ENCODE data around the gene TECPR1. TPM values are rescaled to one million over a fixed set of nuclear protein-coding genes. Genes with fewer than 3 reads are reported as not detected.
A peak's percentile ranks its signal among the peaks of the same experiment; 100 is the strongest.

Gene TECPR1
- total RNA-seq, 1 experiment from 2014 or later, result 10.5 TPM

DNA sequence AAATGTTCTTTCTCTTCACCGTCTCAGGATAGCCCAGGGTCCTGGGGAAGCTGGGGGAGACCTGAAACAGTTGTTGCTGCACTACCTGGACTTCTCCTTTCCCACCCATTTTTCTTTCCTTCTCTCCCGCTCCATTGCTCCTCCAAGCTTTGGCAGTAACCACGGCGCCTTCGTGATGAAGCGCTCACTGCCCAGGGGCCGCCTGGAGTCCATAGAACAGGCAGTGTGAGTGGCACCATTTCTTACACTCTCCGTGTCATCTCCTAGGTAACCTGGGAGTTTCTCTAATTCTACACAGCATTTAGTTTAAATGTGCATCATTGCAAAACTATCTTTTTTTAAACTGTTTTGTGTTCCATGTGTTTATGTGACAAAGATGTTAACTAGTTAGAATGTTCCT lies 81.1 kb downstream of the TECPR1 start:
- no peak for DNase-seq (ENCODE audit: extremely low read depth, low read depth)

DNA sequence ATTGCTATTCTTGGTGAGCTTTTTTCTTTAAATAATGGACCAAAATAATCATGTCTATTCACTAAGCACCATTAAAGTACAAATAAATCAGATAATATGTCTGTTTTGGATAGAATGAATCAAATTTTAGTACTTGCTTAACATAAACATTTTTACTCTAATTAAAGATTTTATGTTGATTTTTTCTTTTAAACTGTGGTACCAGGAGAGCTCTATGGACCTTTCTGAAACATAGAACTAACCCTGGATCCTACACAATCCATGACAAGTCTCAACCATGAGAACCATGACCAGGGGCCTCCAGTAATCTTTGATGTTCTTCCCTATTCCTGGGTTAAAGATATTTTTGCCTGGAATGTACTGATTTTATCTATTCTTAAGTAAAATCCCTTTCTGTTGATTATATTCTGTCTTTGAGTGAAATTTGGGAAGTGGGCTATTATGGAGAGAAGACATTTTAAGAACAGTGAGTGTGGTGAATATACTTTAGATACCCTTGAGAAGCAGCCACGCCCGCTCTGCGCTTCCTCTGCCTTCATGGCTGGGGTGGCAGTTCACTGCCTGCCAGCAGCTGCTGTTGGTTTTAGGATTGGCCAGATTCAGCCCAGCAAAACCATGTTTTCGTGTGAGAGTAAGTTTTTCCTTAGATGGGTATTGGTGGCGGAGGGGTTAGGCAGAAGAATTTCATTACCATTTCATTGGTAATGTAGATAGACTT lies 83.0 kb downstream of the TECPR1 start:
- no peak for DNase-seq (ENCODE audit: extremely low read depth, low read depth)

DNA sequence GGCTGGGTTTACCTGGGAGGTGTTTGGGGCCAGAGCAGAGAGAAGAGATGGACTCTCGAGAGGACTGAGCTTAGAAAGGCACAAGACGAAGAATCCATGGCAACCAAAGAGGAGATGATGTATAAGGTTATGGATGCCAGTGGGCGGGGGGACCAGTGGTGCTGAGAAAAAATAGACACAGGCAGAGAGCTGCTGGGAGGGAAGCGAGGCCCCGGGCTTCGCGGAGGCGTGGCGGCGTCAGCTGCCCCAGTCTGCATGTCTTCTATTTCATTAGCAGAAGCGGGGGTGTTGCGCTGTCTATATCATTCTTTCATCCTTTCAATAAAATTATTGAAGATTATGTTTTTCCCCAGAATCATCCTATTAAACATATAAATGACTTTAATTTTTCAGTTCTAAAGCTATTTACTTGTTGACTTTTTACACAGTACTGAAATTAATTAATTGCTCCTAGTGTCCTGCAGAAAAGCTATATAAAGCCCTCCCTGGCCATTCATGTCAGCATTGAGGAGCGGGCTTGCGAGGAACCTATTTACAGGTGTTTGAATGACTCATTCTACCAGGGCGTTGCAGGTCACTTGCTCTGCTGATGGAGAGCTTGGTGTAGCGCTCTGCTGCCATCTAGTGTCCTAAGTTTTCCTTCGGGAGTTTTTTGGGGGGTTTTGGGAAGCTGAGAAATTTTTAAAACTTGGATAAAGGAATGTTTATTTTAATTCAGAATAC lies 83.7 kb downstream of the TECPR1 start:
- DNase-seq (ENCODE audit: extremely low read depth, low read depth), result peak; percentile 54

DNA sequence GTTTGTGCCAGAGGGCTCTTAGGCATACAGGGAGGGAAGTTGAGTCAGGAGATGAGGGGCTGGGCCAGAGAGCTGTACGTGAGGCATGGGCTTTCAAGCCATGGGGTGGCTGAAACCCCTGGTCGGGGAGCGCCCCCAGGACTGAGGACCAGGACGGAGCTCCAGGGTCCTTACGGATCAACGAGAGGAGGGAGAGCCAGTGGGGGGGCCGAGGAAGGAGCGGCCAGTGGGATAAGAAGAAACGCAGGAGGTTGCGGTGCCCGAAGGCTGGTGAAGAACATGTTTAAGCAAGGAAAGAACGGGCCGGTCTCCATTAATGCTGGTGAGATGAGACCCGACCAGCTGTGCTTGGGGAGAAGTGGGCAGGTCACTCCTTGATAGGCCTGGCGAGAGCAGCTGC lies 84.4 kb downstream of the TECPR1 start:
- DNase-seq (ENCODE audit: extremely low read depth, low read depth), result no peak

DNA sequence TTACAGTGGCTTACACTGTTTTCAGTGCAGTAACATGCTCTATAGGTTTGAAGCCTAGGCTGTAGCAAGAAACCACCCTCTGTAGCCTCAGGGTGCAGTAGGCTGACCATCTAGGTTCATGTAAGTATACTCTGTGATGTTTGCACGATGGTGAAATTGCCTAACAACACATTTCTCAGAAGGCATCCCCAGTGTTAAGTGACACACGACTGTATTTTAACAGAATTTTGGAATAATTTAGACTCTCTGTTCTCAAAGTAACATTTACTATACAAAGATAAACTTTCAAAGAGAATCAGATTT lies 85.4 kb downstream of the TECPR1 start:
- DNase-seq (ENCODE audit: extremely low read depth, low read depth), result no peak

DNA sequence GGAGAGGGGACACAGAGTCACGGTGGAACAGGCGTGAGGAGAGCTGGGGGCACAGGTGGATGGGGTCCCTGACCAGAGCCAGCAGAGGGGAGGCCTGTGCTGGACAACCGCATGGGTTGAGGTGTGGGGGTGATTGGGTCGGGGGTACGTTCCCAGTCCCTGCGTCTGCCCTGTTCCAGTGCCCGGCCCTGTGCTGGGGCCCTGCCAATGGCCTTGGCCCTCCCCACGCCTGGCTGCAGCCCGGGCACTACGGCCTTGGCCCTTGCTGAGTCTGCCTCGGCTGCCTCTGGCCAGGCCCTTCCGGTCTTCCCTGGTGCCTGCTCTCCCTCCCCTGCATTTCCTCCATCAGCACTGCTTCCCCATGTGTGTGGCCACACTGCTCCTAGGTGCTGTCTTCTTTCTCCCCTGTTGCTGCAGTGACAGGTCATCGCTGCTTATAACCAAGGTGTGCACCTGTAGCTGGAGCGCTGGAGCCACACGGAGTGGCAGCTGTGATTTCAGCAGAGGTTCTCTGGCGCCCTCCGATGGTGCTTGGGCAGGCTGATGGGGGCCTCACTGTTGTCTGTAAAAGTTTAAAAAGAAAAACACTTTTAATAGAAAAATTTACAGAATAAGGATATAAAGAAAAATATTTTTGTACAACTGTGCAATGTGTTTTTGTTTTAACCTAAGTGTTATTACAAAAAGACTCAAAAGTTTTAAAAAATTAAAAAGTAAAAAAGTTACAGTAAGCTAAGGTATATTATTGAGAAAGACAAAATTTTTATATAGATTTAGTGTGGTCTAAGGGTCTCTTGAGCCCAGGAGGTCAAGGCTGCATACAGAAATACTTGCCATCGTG lies 86.0 kb downstream of the TECPR1 start:
- DNase-seq (ENCODE audit: extremely low read depth, low read depth), result peak; percentile 37

Other genes starting within 250 kb of the TECPR1 start
- gene LMTK2, start 145.4 kb downstream of the TECPR1 start, total RNA-seq (2014; rRNA removed; shearing (Covaris generic)), result 12.0 and 13.3 TPM in 2 replicates
- 2.4 and 4.4 TPM in 2 replicates for gene BHLHA15, start 40.8 kb downstream of the TECPR1 start, total RNA-seq (2014; rRNA removed; shearing (Covaris generic))
- 82.3 and 84.1 TPM in 2 replicates for gene BRI3, start 29.5 kb upstream of the TECPR1 start, total RNA-seq (2014; rRNA removed; shearing (Covaris generic))
- gene BAIAP2L1, start 148.9 kb upstream of the TECPR1 start, total RNA-seq (2014; rRNA removed; shearing (Covaris generic)), result 29.9 and 31.5 TPM in 2 replicates